GM18517 (cell line): ENCODE measurements around the gene MAD1L1.
"Not testable (repeated sequence)": the region's sequence is repeated elsewhere in the genome, so short reads cannot be mapped to it uniquely, and the experiment has no call there.

Experiments
- ATAC-seq: cut with Tn5 transposase; IDR thresholded peaks from one replicate; pipeline ENCODE4 v1.9.1; 2021; ENCODE audit warnings: mild to moderate bottlenecking, moderate library complexity; ENCODE audit not compliant: unreplicated experiment

MAD1L1 gene

GRCh38 chr7:1850111-1850975 lies 382.4 kb downstream of the MAD1L1 start:
- no peak for ATAC-seq

GRCh38 chr7:1849351-1850041 lies 383.2 kb downstream of the MAD1L1 start:
- no peak for ATAC-seq

GRCh38 chr7:1848911-1849311 lies 383.8 kb downstream of the MAD1L1 start:
- no peak for ATAC-seq

GRCh38 chr7:1848013-1848640 lies 384.6 kb downstream of the MAD1L1 start:
- ATAC-seq, result no peak

GRCh38 chr7:1847260-1848001 lies 385.3 kb downstream of the MAD1L1 start:
- ATAC-seq, result no peak

GRCh38 chr7:1846331-1847065 lies 386.2 kb downstream of the MAD1L1 start:
- no peak for ATAC-seq

- no peak for ATAC-seq
Measured at GRCh38 chr7:1845536-1846311, 387.0 kb downstream of the MAD1L1 start.

- ATAC-seq, result no peak
Measured at GRCh38 chr7:1844951-1845390, 387.8 kb downstream of the MAD1L1 start.

- ATAC-seq, result no peak
Measured at GRCh38 chr7:1844336-1844950, 388.3 kb downstream of the MAD1L1 start.

- ATAC-seq, result no peak
Measured at GRCh38 chr7:1843921-1844335, 388.8 kb downstream of the MAD1L1 start.

- no peak for ATAC-seq
Measured at GRCh38 chr7:1843271-1843861, 389.4 kb downstream of the MAD1L1 start.

GRCh38 chr7:1842321-1843221 lies 390.2 kb downstream of the MAD1L1 start:
- ATAC-seq, result no peak

- not testable (repeated sequence) for ATAC-seq
Measured at GRCh38 chr7:1841286-1842021, 391.3 kb downstream of the MAD1L1 start.

GRCh38 chr7:1840744-1841143 lies 392.0 kb downstream of the MAD1L1 start:
- not testable (repeated sequence) for ATAC-seq

- ATAC-seq, result no peak
Measured at GRCh38 chr7:1839701-1840100, 393.0 kb downstream of the MAD1L1 start.

GRCh38 chr7:1838911-1839531 lies 393.7 kb downstream of the MAD1L1 start:
- not testable (repeated sequence) for ATAC-seq

- not testable (repeated sequence) for ATAC-seq
Measured at GRCh38 chr7:1838544-1838872, 394.2 kb downstream of the MAD1L1 start.
